HCT116 (cell line): Measurements from ENCODE around the gene CNDP2. TPM values are rescaled to one million over a fixed set of nuclear protein-coding genes. Genes with fewer than 3 reads are reported as not detected.

Experiments
- ATAC-seq: fragments of 200-7000 bp; cut with Tn5 transposase; 2 replicates; pipeline ENCODE4 v1.9.1; 2020; ENCODE audit warnings: mild to moderate bottlenecking, moderate library complexity
- BruUV-seq: library from RNA; stranded (reverse); fragments of 400-500 nt; replicated peaks from 2 replicates; lab custom pipeline; 2021; lab: Mats Ljungman, UMichigan
- CTCF ChIA-PET: fragments of 300-600 bp; sonication (Branson Sonifier 250); formaldehyde crosslinking; loops from one replicate; lab custom pipeline; 2021; ENCODE audit warnings: antibody characterized with exemption; lab: Charles Lee
- POLR2A ChIA-PET: fragments of 300-600, 350-600 bp; sonication (Branson Sonifier 250); formaldehyde crosslinking; loops from one replicate; lab custom pipeline; 2021; ENCODE audit warnings: antibody characterized with exemption; lab: Charles Lee
- RAD21 ChIA-PET, 2 experiments: fragments of 300-600 bp; sonication (Branson Sonifier 250); formaldehyde crosslinking; loops; one replicate each; lab custom pipeline; 2023; ENCODE audit warnings: low total read pairs in 2 of 2; ENCODE audit not compliant: uncharacterized antibody in 2 of 2, unreplicated experiment in 2 of 2, low non-redundant PET in 1 of 2; lab: Charles Lee
- DNase-seq: peaks from one replicate; pipeline ENCODE4 v3.0.0-alpha.2; 2010; ENCODE audit warnings: low read depth, low spot score
- H2AFZ ChIP-seq: fragments of 200-600 bp; shearing (Covaris generic), sonication (generic); 2 replicates; pipeline ENCODE4 v1.6.1; 2017; ENCODE audit warnings: low read depth, mixed run types, mixed read lengths, antibody characterized with exemption, low read length; ENCODE audit not compliant: poor library complexity, severe bottlenecking
- H3K27ac ChIP-seq: 2 replicates; pipeline ENCODE4 v1.5.1; 2012; ENCODE audit warnings: low read depth, low read length
- H3K27me3 ChIP-seq: fragments of 200-600 bp; sonication (generic); 2 replicates; pipeline ENCODE4 v1.6.1; 2016; ENCODE audit warnings: mixed run types, low read length, mixed read lengths; ENCODE audit not compliant: insufficient read depth
- H3K36me3 ChIP-seq, 2 experiments: fragments of 200-500 bp in 1 of 2; fragments of 200-600 bp in 1 of 2; sonication (Bioruptor generic) in 1 of 2; sonication (generic) in 1 of 2; 2 replicates each; pipeline versions ENCODE4 v1.5.1 to v1.6.1; 2014 to 2016; ENCODE audit warnings: low read length in 2 of 2, inconsistent platforms in 1 of 2, mixed read lengths in 1 of 2, mixed run types in 1 of 2; ENCODE audit not compliant: insufficient read depth in 2 of 2, control insufficient read depth in 1 of 2
- H3K4me1 ChIP-seq, 2 experiments: fragments of 200-600 bp in 1 of 2; sonication (generic) in 1 of 2; 2 replicates each; pipeline versions ENCODE4 v1.5.1 to v1.6.1; 2012 to 2017; ENCODE audit warnings: low read length in 2 of 2, inconsistent platforms in 1 of 2, mild to moderate bottlenecking in 1 of 2, mixed read lengths in 1 of 2, mixed run types in 1 of 2, moderate library complexity in 1 of 2; ENCODE audit not compliant: insufficient read depth in 2 of 2, control insufficient read depth in 1 of 2
- H3K4me2 ChIP-seq: fragments of 200-600 bp; sonication (generic); 2 replicates; pipeline ENCODE4 v1.6.1; 2017; ENCODE audit warnings: mixed run types, low read length, mixed read lengths
- H3K4me3 ChIP-seq, 2 experiments: fragments of 200-600 bp in 1 of 2; sonication (generic) in 1 of 2; replicated peaks in 1 of 2; 2 replicates each; pipeline ENCODE4 v1.5.1; 2011 to 2016; ENCODE audit warnings: low read length in 2 of 2, control low read depth in 1 of 2, low read depth in 1 of 2, mild to moderate bottlenecking in 1 of 2, mixed read lengths in 1 of 2, mixed run types in 1 of 2
- H3K79me2 ChIP-seq: fragments of 200-600 bp; sonication (generic); 2 replicates; pipeline ENCODE4 v1.6.1; 2017; ENCODE audit warnings: mild to moderate bottlenecking, mixed run types, low read length, moderate library complexity, mixed read lengths; ENCODE audit not compliant: insufficient read depth
- H3K9ac ChIP-seq: fragments of 200-600 bp; sonication (generic); 2 replicates; pipeline ENCODE4 v1.6.1; 2016; ENCODE audit warnings: low read length, mixed read lengths
- H3K9me2 ChIP-seq: fragments of 200-600 bp; sonication (generic), shearing (Covaris generic); 2 replicates; pipeline ENCODE4 v1.6.1; 2017; ENCODE audit warnings: mixed run types, mild to moderate bottlenecking, moderate library complexity; ENCODE audit not compliant: insufficient read depth
- H3K9me3 ChIP-seq, 2 experiments: fragments of 200-500 bp in 1 of 2; fragments of 200-600 bp in 1 of 2; sonication (Bioruptor generic) in 1 of 2; sonication (generic) in 1 of 2; 2 replicates each; pipeline ENCODE4 v1.6.1; 2014 to 2017; ENCODE audit warnings: low read length in 2 of 2, mixed read lengths in 2 of 2, inconsistent platforms in 1 of 2, low read depth in 1 of 2, mild to moderate bottlenecking in 1 of 2, mixed run types in 1 of 2, moderate library complexity in 1 of 2; ENCODE audit not compliant: control insufficient read depth in 1 of 2, insufficient read depth in 1 of 2
- H4K20me1 ChIP-seq: fragments of 200-600 bp; sonication (generic), shearing (Covaris generic); 2 replicates; pipeline ENCODE4 v1.6.1; 2017; ENCODE audit warnings: mixed run types, mild to moderate bottlenecking, moderate library complexity; ENCODE audit not compliant: insufficient read depth
- CBX3 ChIP-seq: IDR thresholded peaks from 2 replicates; pipeline ENCODE4 v1.6.1; 2012; ENCODE audit warnings: low read depth
- CEBPB ChIP-seq: IDR thresholded peaks from 2 replicates; pipeline ENCODE4 v1.6.1; 2012; ENCODE audit warnings: low read depth
- EGR1 ChIP-seq: IDR thresholded peaks from 2 replicates; pipeline ENCODE4 v1.6.1; 2012; ENCODE audit warnings: low read depth
- ELF1 ChIP-seq: IDR thresholded peaks from 2 replicates; pipeline ENCODE4 v1.6.1; 2012; ENCODE audit warnings: low read depth, borderline replicate concordance
- FOSL1 ChIP-seq: IDR thresholded peaks from 2 replicates; pipeline ENCODE4 v1.6.1; 2012; ENCODE audit warnings: low read depth
- JUND ChIP-seq: IDR thresholded peaks from 2 replicates; pipeline ENCODE4 v1.6.1; 2012
- POLR2A ChIP-seq: IDR thresholded peaks from 2 replicates; pipeline ENCODE4 v1.7.0; 2011; ENCODE audit warnings: borderline replicate concordance; ENCODE audit not compliant: insufficient read depth, insufficient read length; ENCODE audit errors: extremely low read depth
- RAD21 ChIP-seq: IDR thresholded peaks from 2 replicates; pipeline ENCODE4 v1.6.1; 2012; ENCODE audit warnings: low read depth, mild to moderate bottlenecking
- SRF ChIP-seq: IDR thresholded peaks from 2 replicates; pipeline ENCODE4 v1.6.1; 2012; ENCODE audit warnings: low read depth
- TCF7L2 ChIP-seq: IDR thresholded peaks from 2 replicates; pipeline ENCODE4 v1.7.0; 2011; ENCODE audit warnings: borderline replicate concordance, inconsistent platforms; ENCODE audit not compliant: insufficient read depth, insufficient read length; ENCODE audit errors: extremely low read depth
- YY1 ChIP-seq: IDR thresholded peaks from 2 replicates; pipeline ENCODE4 v1.6.1; 2011; ENCODE audit warnings: low read length, low read depth, moderate library complexity, mild to moderate bottlenecking; ENCODE audit not compliant: insufficient replicate concordance; ENCODE audit errors: extremely low read depth
- ZFX ChIP-seq: fragments of 450-650 bp; IDR thresholded peaks from 2 replicates; pipeline ENCODE4 v1.6.1; 2017
- intact Hi-C: fragments of 100-400 bp; cut with micrococcal nuclease; formaldehyde crosslinking; loops from 2 replicates; pipeline ENCODE4 v1.10.0; 2022
- total RNA-seq: library from RNA; stranded (reverse); gene quantifications from one replicate; pipeline ENCODE4 v1.2.1, GENCODE V29; 2021; ENCODE audit not compliant: unreplicated experiment
- TF ChIP-seq, protein P1 (sequence below), 3 experiments: fragments of 200-600 bp in 1 of 3; sonication (generic) in 1 of 3; IDR thresholded peaks in 2 of 3; conservative IDR thresholded peaks in 1 of 3; 2 replicates each; pipeline ENCODE4 v1.5.1; 2012 to 2017; ENCODE audit warnings: low read depth in 2 of 3, low read length in 2 of 3, antibody characterized with exemption in 1 of 3, borderline replicate concordance in 1 of 3, control low read depth in 1 of 3, mild to moderate bottlenecking in 1 of 3, mixed read lengths in 1 of 3, mixed run types in 1 of 3, moderate library complexity in 1 of 3; ENCODE audit not compliant: insufficient read depth in 1 of 3
- TF ChIP-seq, protein P2 (sequence below): IDR thresholded peaks from 2 replicates; pipeline ENCODE4 v1.6.1; 2012
- TF ChIP-seq, protein P3 (sequence below): IDR thresholded peaks from 2 replicates; pipeline ENCODE4 v1.6.1; 2011; ENCODE audit warnings: mild to moderate bottlenecking, low read length, moderate library complexity; ENCODE audit not compliant: insufficient replicate concordance; ENCODE audit errors: extremely low read depth

The CNDP2 gene
- total RNA-seq, 1 experiment from 2014 or later, result 112 TPM

DNA sequence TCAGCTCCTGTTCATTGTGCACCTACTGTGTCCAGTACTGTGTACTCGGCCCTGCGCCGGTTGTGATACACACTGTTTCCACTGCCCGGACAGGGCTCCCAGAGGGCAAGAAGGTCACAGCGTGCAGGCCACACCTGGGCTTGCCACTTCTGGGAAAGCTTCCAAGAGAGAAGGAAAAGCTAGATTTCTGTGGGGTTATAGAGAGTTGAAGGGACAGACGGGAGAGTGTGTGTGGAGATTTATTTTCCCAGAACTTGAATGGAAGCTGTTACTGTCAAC is 34.4 kb downstream of the CNDP2 start:
- H3K9me3 ChIP-seq, result no peaks in the 10 kb centered on the region
- no peak overlapping the region for H2AFZ ChIP-seq
- no peak for DNase-seq
- H4K20me1 ChIP-seq, result no peaks in the 10 kb centered on the region
- H3K4me2 ChIP-seq, result no peak overlapping the region
- ChIA-PET POLR2A (no interaction called here), CTCF (no interaction called here), RAD21 (no interaction called here)
- no peaks in the 10 kb centered on the region for H3K36me3 ChIP-seq
- TF ChIP-seq, protein P1, sequence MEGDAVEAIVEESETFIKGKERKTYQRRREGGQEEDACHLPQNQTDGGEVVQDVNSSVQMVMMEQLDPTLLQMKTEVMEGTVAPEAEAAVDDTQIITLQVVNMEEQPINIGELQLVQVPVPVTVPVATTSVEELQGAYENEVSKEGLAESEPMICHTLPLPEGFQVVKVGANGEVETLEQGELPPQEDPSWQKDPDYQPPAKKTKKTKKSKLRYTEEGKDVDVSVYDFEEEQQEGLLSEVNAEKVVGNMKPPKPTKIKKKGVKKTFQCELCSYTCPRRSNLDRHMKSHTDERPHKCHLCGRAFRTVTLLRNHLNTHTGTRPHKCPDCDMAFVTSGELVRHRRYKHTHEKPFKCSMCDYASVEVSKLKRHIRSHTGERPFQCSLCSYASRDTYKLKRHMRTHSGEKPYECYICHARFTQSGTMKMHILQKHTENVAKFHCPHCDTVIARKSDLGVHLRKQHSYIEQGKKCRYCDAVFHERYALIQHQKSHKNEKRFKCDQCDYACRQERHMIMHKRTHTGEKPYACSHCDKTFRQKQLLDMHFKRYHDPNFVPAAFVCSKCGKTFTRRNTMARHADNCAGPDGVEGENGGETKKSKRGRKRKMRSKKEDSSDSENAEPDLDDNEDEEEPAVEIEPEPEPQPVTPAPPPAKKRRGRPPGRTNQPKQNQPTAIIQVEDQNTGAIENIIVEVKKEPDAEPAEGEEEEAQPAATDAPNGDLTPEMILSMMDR (IDR thresholded peaks at IDR 0.05 in 2 of 3, conservative IDR thresholded peaks at IDR 0.05 in 1 of 3; ENCODE audit: borderline replicate concordance in 1 of 3, insufficient read depth in 1 of 3, low read depth in 2 of 3, low read length in 2 of 3), result no peak
- TF ChIP-seq, protein P2, sequence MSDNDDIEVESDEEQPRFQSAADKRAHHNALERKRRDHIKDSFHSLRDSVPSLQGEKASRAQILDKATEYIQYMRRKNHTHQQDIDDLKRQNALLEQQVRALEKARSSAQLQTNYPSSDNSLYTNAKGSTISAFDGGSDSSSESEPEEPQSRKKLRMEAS, result no peak
- TF ChIP-seq POLR2A, result no peak
- no peak for TF ChIP-seq FOSL1
- no peak for TF ChIP-seq ELF1
- TF ChIP-seq TCF7L2, result no peak
- TF ChIP-seq CEBPB, result no peak
- H3K4me1 ChIP-seq, result no peaks in the 10 kb centered on the region
- H3K79me2 ChIP-seq, result no peaks in the 10 kb centered on the region
- H3K27ac ChIP-seq, result no peak overlapping the region
- no peak overlapping the region for H3K9ac ChIP-seq
- H3K9me2 ChIP-seq, result no peaks in the 10 kb centered on the region
- intact Hi-C loops, result no loop called here
- peaks cover 4% of the 10 kb centered on the region; the same call in 1 of the 2 replicates for H3K27me3 ChIP-seq
- BruUV-seq, result no TSS peak
- no peak for ATAC-seq
- no peak overlapping the region for H3K4me3 ChIP-seq

DNA sequence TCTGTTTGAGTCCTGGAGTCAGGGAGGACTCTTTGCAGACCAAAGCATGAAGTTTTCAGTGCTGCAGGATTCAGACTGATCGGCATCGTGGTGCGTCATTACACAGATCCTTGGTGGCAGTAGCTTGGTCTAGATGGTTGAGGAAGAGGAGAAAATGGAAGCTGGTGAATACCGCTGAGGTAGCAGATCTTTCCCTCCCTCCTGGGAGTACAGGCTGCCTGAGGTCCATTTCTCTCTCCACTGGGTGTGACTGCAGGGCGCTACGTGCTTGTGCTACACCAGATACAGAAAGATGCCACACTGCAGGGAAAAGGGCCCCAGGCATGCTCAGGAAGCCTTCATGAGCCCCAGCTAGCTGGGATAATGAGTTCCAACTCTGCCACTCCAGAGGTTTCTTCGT is 34.9 kb downstream of the CNDP2 start:
- no TSS peak for BruUV-seq
- CTCF ChIA-PET, result no interaction called here
- intact Hi-C loops, result no loop called here
- DNase-seq, result no peak
- no peaks in the 10 kb centered on the region for H3K36me3 ChIP-seq
- no peaks in the 10 kb centered on the region for H3K4me1 ChIP-seq
- H3K9me2 ChIP-seq, result no peaks in the 10 kb centered on the region
- H2AFZ ChIP-seq, result no peak overlapping the region
- H3K79me2 ChIP-seq, result no peaks in the 10 kb centered on the region
- H3K27me3 ChIP-seq, result peaks cover 4% of the 10 kb centered on the region; the same call in 1 of the 2 replicates
- TF ChIP-seq CBX3, result no peak
- no peak for TF ChIP-seq FOSL1
- no peak for TF ChIP-seq CEBPB
- TF ChIP-seq, protein P3, sequence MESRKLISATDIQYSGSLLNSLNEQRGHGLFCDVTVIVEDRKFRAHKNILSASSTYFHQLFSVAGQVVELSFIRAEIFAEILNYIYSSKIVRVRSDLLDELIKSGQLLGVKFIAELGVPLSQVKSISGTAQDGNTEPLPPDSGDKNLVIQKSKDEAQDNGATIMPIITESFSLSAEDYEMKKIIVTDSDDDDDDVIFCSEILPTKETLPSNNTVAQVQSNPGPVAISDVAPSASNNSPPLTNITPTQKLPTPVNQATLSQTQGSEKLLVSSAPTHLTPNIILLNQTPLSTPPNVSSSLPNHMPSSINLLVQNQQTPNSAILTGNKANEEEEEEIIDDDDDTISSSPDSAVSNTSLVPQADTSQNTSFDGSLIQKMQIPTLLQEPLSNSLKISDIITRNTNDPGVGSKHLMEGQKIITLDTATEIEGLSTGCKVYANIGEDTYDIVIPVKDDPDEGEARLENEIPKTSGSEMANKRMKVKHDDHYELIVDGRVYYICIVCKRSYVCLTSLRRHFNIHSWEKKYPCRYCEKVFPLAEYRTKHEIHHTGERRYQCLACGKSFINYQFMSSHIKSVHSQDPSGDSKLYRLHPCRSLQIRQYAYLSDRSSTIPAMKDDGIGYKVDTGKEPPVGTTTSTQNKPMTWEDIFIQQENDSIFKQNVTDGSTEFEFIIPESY, result no peak
- no peak for TF ChIP-seq JUND
- no peak for TF ChIP-seq YY1
- TF ChIP-seq TCF7L2, result no peak
- no peak for TF ChIP-seq ZFX
- no peak for TF ChIP-seq SRF
- TF ChIP-seq ELF1, result no peak
- TF ChIP-seq RAD21, result no peak
- no peak for TF ChIP-seq EGR1
- POLR2A ChIA-PET, result no interaction called here
- no peak overlapping the region for H3K9ac ChIP-seq
- H3K4me2 ChIP-seq, result no peak overlapping the region
- no peaks in the 10 kb centered on the region for H3K9me3 ChIP-seq
- ATAC-seq, result no peak
- no peaks in the 10 kb centered on the region for H4K20me1 ChIP-seq
- RAD21 ChIA-PET, result no interaction called here
- no peak overlapping the region for H3K27ac ChIP-seq
- no peak overlapping the region for H3K4me3 ChIP-seq
